B cell (primary cell): ENCODE results near the gene SIPA1L3. TPM values are rescaled to one million over a fixed set of nuclear protein-coding genes. Genes with fewer than 3 reads are reported as not detected.

Experiments
- ATAC-seq: fragments of 200-7000 bp; cut with Tn5 transposase; one replicate; pipeline ENCODE4 v1.10.0; 2021; ENCODE audit warnings: low read depth, mild to moderate bottlenecking, moderate number of reproducible peaks, moderate library complexity
- CTCF ChIA-PET: fragments of 350-600 bp; sonication (Branson Sonifier 250); formaldehyde crosslinking; loops from one replicate; lab custom pipeline; 2021; ENCODE audit warnings: antibody characterized with exemption, inconsistent platforms; lab: Charles Lee
- POLR2A ChIA-PET: fragments of 350-600 bp; sonication (Branson Sonifier 250); formaldehyde crosslinking; loops from one replicate; lab custom pipeline; 2021; ENCODE audit warnings: antibody characterized with exemption; lab: Charles Lee
- DNase-seq: peaks from one replicate; pipeline ENCODE4 v3.0.0; 2013
- H2AFZ ChIP-seq: 2 replicates; pipeline ENCODE4 v1.6.1; 2012; ENCODE audit warnings: mild to moderate bottlenecking, low read depth, low read length; ENCODE audit not compliant: insufficient read depth, poor library complexity, severe bottlenecking
- H3K27ac ChIP-seq, 2 donors: 1 replicate in 1 of 2; 2 replicates in 1 of 2; pipeline ENCODE4 v1.5.1; 2012 to 2013; ENCODE audit warnings: low read length in 2 of 2, mild to moderate bottlenecking in 2 of 2, moderate library complexity in 1 of 2
- H3K27me3 ChIP-seq, 4 experiments: fragments of 200-600 bp in 1 of 4; sonication (generic) in 1 of 4; replicated peaks in 1 of 4; 1 replicate in 2 of 4; 2 replicates in 2 of 4; pipeline versions ENCODE4 v1.6.1 to v1.7.0; 2013 to 2016; ENCODE audit warnings: low read length in 3 of 4, mild to moderate bottlenecking in 2 of 4, mixed read lengths in 1 of 4, moderate library complexity in 1 of 4; ENCODE audit not compliant: insufficient read depth in 4 of 4, control insufficient read depth in 3 of 4; ENCODE audit errors: control extremely low read depth in 1 of 4
- H3K36me3 ChIP-seq, 2 experiments: replicated peaks in 1 of 2; 1 replicate in 1 of 2; 2 replicates in 1 of 2; pipeline versions ENCODE4 v1.6.1 to v1.7.1; 2013; ENCODE audit warnings: low read length in 1 of 2; ENCODE audit not compliant: insufficient read depth in 2 of 2, control insufficient read depth in 1 of 2; ENCODE audit errors: control extremely low read depth in 1 of 2, extremely low read depth in 1 of 2
- H3K4me1 ChIP-seq, 2 donors: fragments of 200-600 bp in 1 of 2; sonication (generic) in 1 of 2; 1 replicate in 1 of 2; 2 replicates in 1 of 2; pipeline versions ENCODE4 v1.5.1 to v1.6.1; 2013 to 2017; ENCODE audit warnings: low read length in 2 of 2; ENCODE audit not compliant: control insufficient read depth in 2 of 2, insufficient read depth in 2 of 2
- H3K4me2 ChIP-seq: replicated peaks from 2 replicates; pipeline ENCODE3; 2012; ENCODE audit warnings: mild to moderate bottlenecking, low read depth, low read length; ENCODE audit not compliant: poor library complexity, severe bottlenecking
- H3K4me3 ChIP-seq, 5 experiments: fragments of 200-600 bp in 1 of 5; sonication (generic) in 1 of 5; 1 replicate in 3 of 5; 2 replicates in 2 of 5; pipeline versions ENCODE4 v1.5.1 to v1.7.0; 2011 to 2016; ENCODE audit warnings: low read length in 4 of 5, mild to moderate bottlenecking in 4 of 5, low read depth in 2 of 5, control low read depth in 1 of 5, moderate library complexity in 1 of 5; ENCODE audit not compliant: insufficient read depth in 1 of 5; ENCODE audit errors: control extremely low read depth in 1 of 5, extremely low read depth in 1 of 5
- H3K79me2 ChIP-seq: fragments of 200-600 bp; sonication (generic); one replicate; pipeline ENCODE4 v1.6.0; 2016; ENCODE audit warnings: low read length; ENCODE audit not compliant: control insufficient read depth, insufficient read depth
- H3K9ac ChIP-seq: fragments of 200-600 bp; sonication (generic); 2 replicates; pipeline ENCODE4 v1.6.1; 2017; ENCODE audit warnings: mild to moderate bottlenecking, low read length, moderate library complexity
- H3K9me3 ChIP-seq, 3 donors: one replicate each; pipeline versions ENCODE4 v1.6.1 to v1.7.1; 2013; ENCODE audit warnings: low read length in 2 of 3; ENCODE audit not compliant: control insufficient read depth in 2 of 3, insufficient read depth in 1 of 3; ENCODE audit errors: control extremely low read depth in 1 of 3
- H4K20me1 ChIP-seq: 2 replicates; pipeline ENCODE4 v1.6.0; 2012; ENCODE audit warnings: mild to moderate bottlenecking, low read length; ENCODE audit not compliant: insufficient read depth, control insufficient read depth, poor library complexity, severe bottlenecking
- H3K27ac Mint-ChIP-seq: one replicate; pipeline ENCODE4 v1.8.0; 2021; ENCODE audit warnings: mixed read lengths
- H3K27me3 Mint-ChIP-seq: one replicate; pipeline ENCODE4 v1.8.0; 2021; ENCODE audit warnings: mixed read lengths
- H3K4me1 Mint-ChIP-seq: one replicate; pipeline ENCODE4 v1.8.0; 2021; ENCODE audit warnings: mixed read lengths
- H3K4me3 Mint-ChIP-seq: one replicate; pipeline ENCODE4 v1.8.0; 2021; ENCODE audit warnings: mixed read lengths
- H3K9me3 Mint-ChIP-seq: one replicate; pipeline ENCODE4 v1.8.0; 2022; ENCODE audit warnings: mixed read lengths; ENCODE audit not compliant: insufficient read depth
- EZH2 ChIP-seq: IDR thresholded peaks from 2 replicates; pipeline ENCODE4 v1.6.1; 2012; ENCODE audit warnings: borderline replicate concordance, low read depth, mild to moderate bottlenecking, moderate library complexity, low read length; ENCODE audit not compliant: insufficient read depth, poor library complexity, severe bottlenecking
- WGBS: methylation state at CpG from one replicate; pipeline ENCODE4 v1.1.5; 2013; ENCODE audit warnings: missing lambda C conversion rate; ENCODE audit not compliant: insufficient coverage; 5-methylcytosine and 5-hydroxymethylcytosine counted together
- intact Hi-C: fragments of 100-400 bp; cut with micrococcal nuclease; formaldehyde crosslinking; loops from one replicate; pipeline ENCODE4 v1.10.0; 2022
- polyA plus RNA-seq: library from polyadenylated mRNA; depleted of rRNA; stranded (reverse); fragments of >200 nt; gene quantifications from 2 replicates; pipeline ENCODE4 v1.2.3, GENCODE V29; 2012
- total RNA-seq, 2 donors: library from RNA; stranded (reverse); fragments of 120-200 nt in 1 of 2; gene quantifications; 1 replicate in 1 of 2; 2 replicates in 1 of 2; pipeline versions ENCODE4 v1.2.3 to v1.2.4, GENCODE V29; 2013 to 2022
- TF ChIP-seq, protein P1 (sequence below): fragments of 200-600 bp; IDR thresholded peaks from one replicate; pipeline ENCODE4 v1.8.0; 2022; ENCODE audit warnings: antibody characterized with exemption, mild to moderate bottlenecking

Gene SIPA1L3
- total and polyA plus RNA-seq, 2 donors (not counting 1 experiment from before 2014, with no cell fraction given): 48.3 to 295 TPM

DNA sequence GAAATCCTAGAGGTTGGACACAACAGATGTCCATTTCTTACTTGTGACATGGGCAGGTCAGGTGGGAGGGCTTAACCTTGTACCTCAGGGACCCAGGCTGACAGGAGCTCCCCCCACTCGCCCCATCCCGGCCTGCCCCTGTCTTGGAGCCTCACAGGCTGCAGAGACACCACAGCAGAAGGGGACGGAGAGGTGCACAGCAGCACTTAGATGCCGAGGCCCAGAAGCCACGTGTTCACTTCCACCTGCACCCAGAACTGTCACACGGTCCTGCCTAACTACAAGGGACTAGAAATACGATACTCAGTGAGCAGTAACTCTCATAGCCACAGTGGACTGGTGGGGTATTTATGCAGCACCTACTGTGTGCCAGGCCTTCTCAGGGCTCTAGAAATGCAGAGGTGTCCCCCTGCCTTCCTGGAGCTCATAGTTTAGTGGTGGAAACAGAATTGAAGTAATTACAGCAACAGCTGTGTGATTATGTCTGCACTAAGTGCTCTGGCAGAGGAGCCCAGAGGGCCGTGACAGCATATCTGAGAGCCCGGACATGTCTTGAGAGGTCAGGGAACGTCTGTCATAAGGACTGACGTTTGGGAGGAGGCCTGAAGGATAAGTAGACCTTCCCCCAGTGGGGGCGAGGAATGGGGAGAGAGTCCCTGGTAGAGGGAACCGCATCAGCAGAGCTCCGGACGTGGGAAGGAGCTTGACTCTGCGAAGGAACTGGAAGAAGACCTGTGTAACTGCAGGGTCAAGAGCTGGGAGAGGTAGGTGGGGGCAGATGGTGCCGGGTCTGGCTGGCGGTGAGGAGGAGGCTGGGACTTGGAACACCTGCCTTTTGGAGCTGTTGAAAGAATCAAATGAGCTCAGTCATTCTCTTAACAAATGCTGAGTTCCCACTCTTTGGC lies 130.0 kb downstream of the SIPA1L3 start:
- H3K9me3 Mint-ChIP-seq: no peaks in the 10 kb centered on the region
- POLR2A ChIA-PET: interaction anchor here (0.6 to 5.7 kb wide), 5 partner anchors 10 to 113 kb away, joined by 3 to 91 read pairs (median 4); no protein-coding TSS in a partner anchor
- H4K20me1 ChIP-seq: no peaks in the 10 kb centered on the region
- H3K27me3 Mint-ChIP-seq: no peaks in the 10 kb centered on the region
- peak overlapping the region; percentile 69 for H3K4me2 ChIP-seq
- no peak overlapping the region for H3K4me3 ChIP-seq
- peak overlapping the region; percentile 26 for H3K4me3 Mint-ChIP-seq
- CTCF ChIA-PET: interaction anchor here (1.0 to 8.1 kb wide), 5 partner anchors 9 to 132 kb away, joined by 3 to 109 read pairs (median 5); partner anchors contain the start of genes SIPA1L3 and WDR87
- peak overlapping the region in 1 of 2 donors; percentile 93 for H3K27ac ChIP-seq
- H2AFZ ChIP-seq: no peak overlapping the region
- ATAC-seq: no peak
- intact Hi-C loops: loop anchor here (10.0 kb wide), 1 partner anchor 532 kb away; the partner anchor contains the start of gene ZNF793
- H3K9ac ChIP-seq: no peak overlapping the region
- peaks cover 52 to 61% of the 10 kb centered on the region in 2 donors for H3K4me1 ChIP-seq
- TF ChIP-seq EZH2: no peak
- TF ChIP-seq, protein P1, sequence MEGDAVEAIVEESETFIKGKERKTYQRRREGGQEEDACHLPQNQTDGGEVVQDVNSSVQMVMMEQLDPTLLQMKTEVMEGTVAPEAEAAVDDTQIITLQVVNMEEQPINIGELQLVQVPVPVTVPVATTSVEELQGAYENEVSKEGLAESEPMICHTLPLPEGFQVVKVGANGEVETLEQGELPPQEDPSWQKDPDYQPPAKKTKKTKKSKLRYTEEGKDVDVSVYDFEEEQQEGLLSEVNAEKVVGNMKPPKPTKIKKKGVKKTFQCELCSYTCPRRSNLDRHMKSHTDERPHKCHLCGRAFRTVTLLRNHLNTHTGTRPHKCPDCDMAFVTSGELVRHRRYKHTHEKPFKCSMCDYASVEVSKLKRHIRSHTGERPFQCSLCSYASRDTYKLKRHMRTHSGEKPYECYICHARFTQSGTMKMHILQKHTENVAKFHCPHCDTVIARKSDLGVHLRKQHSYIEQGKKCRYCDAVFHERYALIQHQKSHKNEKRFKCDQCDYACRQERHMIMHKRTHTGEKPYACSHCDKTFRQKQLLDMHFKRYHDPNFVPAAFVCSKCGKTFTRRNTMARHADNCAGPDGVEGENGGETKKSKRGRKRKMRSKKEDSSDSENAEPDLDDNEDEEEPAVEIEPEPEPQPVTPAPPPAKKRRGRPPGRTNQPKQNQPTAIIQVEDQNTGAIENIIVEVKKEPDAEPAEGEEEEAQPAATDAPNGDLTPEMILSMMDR: no peak
- DNase-seq: no peak
- peaks cover 76% of the 10 kb centered on the region for H3K79me2 ChIP-seq
- 85% methylated on average over 18 of the region's 18 CpGs for WGBS
- H3K36me3 ChIP-seq: peaks cover 0 to 6% of the 10 kb centered on the region in 2 experiments
- no peaks in the 10 kb centered on the region for H3K27me3 ChIP-seq
- no peaks in the 10 kb centered on the region for H3K9me3 ChIP-seq
- peak overlapping the region; percentile 88 for H3K27ac Mint-ChIP-seq
- H3K4me1 Mint-ChIP-seq: peaks cover 69% of the 10 kb centered on the region
